ENCODE results near the gene DHRS2.

- TF ChIP-seq SP1 (IDR thresholded peaks at IDR 0.05) = no peak
- TF ChIP-seq SP1 (CRISPR knock-in tag; IDR thresholded peaks at IDR 0.05) = no peak
- no peak for TF ChIP-seq EZH2 (conservative IDR thresholded peaks at IDR 0.05; ENCODE audit: low read depth, low read length)
- no peak for TF ChIP-seq TAF1 (CRISPR knock-in tag; IDR thresholded peaks at IDR 0.05)
These were observed 4.9 kb upstream of the DHRS2 start for GRCh38 chr14:23631234-23631633.

All from HepG2 (cell line).